Activated CD4-positive, alpha-beta T cell treated with anti-CD3 and anti-CD28 coated beads, Interleukin-2, amount 50 U/mL, for 4 hours (primary cell): Measurements from ENCODE around the gene NTN3.

Source experiments
- DNase-seq, 2 experiments: peaks; one replicate each; pipeline ENCODE4 v3.0.0-alpha.2; 2020

Gene NTN3

GRCh38 chr16:2497695-2498484, 26.8 kb downstream of the NTN3 start:
- no peak for DNase-seq

- no peak for DNase-seq
Observed at GRCh38 chr16:2498531-2499253, 27.6 kb downstream of the NTN3 start.

DNA sequence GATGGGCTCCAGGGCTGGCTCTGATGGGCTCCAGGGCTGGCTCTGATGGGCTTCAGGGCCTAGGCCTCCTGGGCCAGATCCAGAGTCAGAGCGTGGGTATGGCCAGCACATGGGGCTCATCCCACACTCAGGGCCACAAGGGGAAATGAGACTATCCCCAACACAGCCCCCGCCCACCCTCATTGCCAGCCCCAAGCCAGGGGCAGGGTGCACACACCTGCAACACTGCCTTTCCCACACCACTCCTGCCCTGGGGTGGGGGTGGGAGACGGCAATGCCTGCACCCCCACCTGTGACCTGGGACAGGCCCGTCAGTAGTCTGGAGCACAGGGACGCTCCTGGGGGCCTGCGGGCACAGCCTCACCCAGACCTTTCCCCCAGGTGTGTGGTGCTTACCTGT, 28.4 kb downstream of the NTN3 start:
- DNase-seq, result no peak

DNA sequence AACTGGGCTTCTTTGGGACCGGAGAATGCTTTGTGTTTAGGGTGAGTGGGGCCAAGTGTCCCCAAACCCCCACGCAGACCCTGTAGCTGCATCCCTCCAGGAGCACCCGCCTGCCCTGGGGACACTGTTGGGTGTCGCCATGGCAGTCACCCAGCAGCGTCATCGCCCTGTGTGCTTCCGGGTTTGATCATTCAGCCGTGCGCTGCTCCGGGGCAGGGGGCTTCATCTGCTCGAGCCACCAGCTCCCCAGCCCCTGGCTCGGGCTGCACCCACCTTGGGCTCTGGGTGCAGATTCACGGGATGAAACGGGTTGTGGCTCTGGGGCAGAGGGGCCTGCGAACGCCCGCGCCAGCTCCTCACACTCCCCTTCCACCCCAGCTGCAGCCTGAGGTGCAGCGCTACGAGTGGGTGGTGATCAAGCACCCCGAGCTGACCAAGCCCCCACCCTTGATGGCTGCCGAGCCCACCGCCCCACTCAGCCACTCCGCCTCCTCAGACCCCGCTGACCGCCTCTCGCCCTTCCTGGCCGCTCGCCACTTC, 28.9 kb downstream of the NTN3 start:
- no peak for DNase-seq

- no peak for DNase-seq
Observed at GRCh38 chr16:2500430-2500917, 29.4 kb downstream of the NTN3 start.

DNA sequence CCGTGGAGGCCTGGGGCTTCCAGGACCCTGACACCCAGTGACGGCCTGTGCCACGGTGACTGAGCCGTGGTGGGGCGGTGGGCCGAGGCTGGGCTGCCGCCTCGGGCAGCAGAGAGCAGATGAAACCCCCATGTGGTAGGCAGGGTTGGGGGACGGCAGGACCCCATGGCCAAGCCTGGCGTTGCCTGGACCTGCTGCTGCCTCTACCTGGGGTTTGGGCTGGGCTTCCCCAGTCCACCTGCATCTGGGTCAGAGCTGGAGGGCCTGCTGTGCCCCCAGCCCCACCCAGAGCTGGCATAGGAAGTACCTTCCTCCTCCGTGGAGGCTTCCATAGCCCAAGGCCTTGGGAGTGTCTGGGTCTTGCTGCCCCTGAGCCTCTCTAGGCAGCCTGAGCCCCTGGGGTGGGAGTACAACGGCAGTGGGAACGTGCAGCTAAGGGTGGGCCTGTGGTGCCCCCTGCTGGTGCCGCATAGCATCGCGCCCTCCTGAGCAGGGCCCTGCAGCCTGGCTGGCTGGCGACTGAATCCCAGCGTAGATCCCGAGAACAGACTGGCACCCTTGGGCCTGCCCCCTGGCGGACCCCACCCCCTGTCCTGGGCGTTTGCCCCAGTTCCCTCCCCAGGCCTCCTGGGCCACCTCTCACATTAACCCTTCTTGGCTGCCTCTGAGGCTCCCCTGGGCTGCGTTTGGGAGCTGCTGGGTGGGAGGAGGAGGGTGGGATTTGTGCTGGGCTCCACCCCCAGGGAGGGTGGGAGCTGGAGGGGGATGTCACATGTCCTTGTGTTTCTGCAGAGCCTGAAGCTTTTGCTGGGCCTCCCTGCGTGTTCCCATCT, 30.0 kb downstream of the NTN3 start:
- peak; percentile 76 for DNase-seq

DNA sequence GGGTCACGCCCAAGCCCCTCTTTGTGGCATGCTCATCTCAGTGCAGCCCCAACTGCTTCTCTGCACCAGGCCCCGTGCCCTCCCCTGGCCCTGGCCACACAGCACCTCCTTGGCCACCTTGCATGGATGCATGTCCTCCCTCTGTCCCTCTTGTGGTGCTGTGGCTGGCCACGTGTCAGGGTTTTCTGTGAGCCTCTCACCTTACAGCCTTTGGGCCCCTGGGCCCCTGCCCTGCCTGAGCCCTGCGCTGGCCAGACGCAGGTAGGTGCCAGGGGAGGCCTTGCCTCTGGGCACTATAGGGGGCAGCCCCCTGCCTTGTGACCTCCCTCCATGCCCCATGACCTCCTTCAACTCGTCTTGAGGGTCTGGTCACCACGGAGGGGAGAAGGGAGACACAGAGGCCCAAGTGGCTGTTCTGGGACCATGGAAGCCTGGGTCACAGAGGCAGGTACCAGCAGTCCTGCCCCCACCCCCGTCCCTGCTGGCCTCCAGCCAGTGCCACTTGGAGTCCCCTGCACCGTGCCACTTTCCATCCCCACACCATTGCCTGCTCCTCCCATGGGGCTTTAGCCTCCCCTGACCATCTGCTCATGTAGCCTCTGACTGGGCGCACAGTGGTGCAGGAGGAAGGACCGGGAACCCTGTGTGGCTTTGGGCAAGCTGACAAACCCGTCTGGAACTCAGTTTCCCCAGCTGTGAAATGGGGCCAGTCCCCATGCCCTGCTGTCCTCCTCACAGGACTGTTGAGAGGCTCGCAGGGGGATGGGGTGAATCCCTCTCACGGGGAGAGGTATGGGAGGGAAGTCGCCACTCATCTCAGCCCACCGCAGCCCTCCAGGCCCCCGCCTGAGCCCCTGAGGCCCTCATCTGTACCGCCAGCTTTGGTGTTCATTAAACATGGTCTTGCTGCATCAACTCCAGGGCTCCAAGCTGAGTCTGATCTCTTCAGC, 31.1 kb downstream of the NTN3 start:
- DNase-seq, result no peak

DNA sequence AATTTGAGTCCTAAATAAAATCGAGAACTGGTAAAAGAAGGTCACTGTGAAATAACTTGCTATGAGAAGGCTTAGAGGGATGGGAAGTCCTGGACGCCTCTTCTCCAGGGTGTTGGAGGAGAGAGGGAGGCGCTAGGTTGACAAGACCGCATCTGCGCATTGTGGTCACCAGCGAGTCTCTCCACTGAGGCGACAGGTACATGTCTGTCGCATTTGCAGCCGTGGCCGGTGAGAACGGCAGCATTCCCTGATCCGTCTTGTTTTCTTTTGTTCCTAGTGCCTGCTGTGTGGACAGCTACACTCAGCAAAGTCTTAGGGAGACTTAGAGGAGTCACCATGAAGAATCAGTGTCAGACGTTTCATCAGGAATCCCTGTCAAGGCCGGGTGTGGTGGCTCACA, 34.6 kb downstream of the NTN3 start:
- DNase-seq, result no peak

DNA sequence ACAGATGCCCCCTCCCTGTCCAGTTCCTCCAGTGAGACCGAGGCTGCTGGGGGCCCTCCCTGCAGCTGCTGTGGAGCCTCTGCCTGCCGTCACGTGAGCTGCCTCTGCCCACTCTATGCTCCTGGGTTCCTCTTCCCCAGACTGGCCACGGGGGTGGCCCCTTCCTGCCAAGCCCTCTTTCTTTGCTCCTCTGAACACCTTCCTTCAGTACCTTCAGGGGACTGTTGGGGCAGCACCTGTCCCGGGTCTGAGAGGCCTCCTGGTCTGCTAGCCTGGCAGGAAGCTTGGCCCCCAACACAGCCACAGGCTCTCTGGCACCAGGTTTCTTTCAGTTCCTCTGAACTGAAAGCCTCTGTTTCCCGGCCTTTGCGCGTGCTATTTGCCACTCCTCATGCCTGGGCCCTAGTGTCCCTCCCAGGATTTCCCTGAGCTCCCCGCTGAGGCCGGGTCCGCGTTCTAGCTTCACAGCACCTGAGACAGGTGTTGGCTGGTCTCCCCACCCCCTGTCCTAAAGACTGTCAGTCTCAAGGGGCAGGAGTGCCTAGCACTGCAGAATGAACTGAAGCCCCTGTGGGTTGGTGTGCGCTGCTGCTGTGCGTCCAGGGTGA, 36.1 kb downstream of the NTN3 start:
- no peak for DNase-seq

GRCh38 chr16:2507665-2508064, 36.6 kb downstream of the NTN3 start:
- DNase-seq, result no peak

DNA sequence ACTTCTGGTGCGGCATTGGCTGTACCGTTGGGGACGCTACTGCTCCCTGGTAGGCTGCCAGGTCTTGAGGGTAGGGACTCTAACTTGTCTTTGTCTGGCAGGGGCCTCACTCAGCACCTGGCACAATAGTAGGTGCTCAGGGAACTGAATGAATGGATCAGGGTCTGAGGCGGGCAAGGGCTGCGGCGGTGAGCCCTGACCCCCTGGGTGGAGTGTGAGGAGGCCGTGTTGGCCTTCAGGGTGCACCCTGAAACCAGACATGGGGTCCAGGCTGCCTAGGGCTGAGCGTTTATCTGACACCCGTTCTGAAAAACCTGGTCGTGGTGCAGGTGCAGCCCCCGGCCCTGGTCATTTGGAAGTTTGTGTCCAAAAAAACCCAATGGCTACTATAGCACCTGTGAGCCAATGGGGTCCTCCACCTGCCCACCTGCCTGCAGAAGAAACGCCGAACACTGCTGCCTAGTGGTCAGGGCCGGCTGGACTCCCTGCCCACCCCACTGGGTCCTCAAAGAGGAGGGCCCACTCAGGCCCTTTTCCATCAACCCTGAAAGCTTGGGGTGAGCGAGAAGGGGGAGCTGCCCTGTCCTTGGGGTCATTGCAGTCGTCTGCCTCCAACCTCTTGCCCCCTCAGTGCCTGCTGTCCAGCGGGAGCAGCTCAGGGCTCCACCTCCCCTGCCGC, 37.8 kb downstream of the NTN3 start:
- DNase-seq, result no peak

GRCh38 chr16:2511128-2511800, 40.2 kb downstream of the NTN3 start:
- DNase-seq, result no peak

DNA sequence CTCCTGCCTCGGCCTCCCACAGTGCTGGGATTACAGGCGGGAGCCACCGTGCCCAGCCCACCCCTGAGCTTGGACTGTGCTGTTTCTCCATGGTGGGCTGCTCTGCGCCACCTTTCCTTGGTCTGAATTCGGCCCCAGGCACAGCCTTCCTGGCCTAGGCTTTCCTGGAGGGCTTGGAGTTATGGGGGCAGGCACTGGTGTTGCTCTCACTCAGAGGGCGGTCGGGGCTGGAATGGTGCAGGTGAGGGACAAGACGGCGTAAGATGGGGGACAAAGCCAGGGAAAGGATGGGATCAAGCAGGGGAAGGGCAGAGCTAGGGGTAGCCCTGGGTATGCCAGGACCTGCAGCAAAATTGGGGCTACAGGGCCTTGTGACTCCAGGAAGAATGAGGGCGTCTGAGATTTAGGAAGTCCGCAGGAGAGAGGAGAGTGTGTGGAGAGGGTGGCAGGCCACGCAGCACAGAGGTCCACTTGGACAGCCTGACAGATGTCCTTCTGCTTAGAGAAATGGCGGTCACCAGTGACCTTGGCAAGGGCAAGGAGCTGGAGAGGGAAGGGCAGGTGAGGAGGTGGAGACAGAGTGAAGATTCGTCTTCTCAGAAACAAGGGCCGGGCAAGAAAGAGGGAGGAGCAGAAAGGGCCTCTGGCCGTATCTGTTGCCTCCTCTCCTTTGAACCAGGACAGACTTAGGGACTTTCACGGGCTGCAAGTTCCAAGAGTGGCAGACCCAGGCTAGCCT, 41.1 kb downstream of the NTN3 start:
- DNase-seq, result no peak

DNA sequence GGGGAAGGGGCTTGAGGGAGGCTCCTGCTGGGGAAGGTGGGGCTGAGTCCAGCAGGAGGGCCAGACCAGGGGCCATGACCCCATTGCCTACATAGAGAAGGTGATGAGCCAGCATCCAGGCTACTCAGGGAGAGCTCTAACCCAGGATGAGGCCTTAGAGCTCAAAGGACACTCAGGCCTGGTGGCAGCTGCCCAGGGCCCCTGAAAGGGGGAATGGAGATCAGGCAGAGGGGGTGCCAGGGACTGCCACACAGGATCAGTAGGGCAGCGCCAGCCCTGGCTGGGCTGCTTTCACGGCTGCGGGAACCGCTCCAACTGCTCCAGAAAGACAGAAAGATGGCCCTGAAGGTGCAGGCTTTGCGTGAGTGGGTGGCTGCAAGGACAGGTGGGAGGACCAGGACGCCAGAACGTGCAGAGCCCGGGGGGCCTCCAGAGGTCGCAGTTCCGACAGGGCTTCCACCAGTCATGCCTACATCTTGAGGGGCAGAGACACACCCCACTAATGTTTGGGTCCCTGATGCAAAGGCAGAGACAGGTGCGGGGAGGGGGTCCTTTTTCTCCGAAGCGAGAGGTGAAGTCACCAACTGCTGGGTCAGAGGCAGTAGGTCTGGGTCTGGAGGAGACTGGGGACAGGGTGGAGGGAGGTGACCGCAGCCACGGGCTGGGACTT, 41.8 kb downstream of the NTN3 start:
- DNase-seq, result no peak

- peak; percentile 84 to 85 for DNase-seq
Observed at GRCh38 chr16:2513405-2514332, 42.6 kb downstream of the NTN3 start, which contains the start of gene ATP6V0C. Gene ATP6V0C (plus strand): TSS chr16:2513952. CDS start chr16:2514104, 152 bp downstream.

GRCh38 chr16:2514333-2515179, 43.5 kb downstream of the NTN3 start:
- DNase-seq, result peak in 1 of 2 experiments; percentile 26
